H9 (cell line): Measurements from ENCODE around the gene HS6ST3. TPM values are rescaled to one million over a fixed set of nuclear protein-coding genes. Genes with fewer than 3 reads are reported as not detected.

Source experiments
- DNase-seq: peaks from one replicate; pipeline ENCODE4 v3.0.0-alpha.2; 2017
- H2AFZ ChIP-seq: one replicate; pipeline ENCODE4 v1.6.1; 2013; ENCODE audit warnings: mild to moderate bottlenecking, low read length, control low read depth, moderate library complexity
- H2AK5ac ChIP-seq: 2 replicates; pipeline ENCODE4 v1.6.1; 2013; ENCODE audit warnings: low read length, control low read depth, mixed read lengths; ENCODE audit not compliant: insufficient read length
- H2BK120ac ChIP-seq: one replicate; pipeline ENCODE4 v1.6.1; 2013; ENCODE audit warnings: low read depth, mild to moderate bottlenecking, low read length, control low read depth, inconsistent platforms; ENCODE audit not compliant: poor library complexity, severe bottlenecking
- H2BK12ac ChIP-seq: 2 replicates; pipeline ENCODE4 v1.6.1; 2013; ENCODE audit warnings: low read length, control low read depth, mixed read lengths, low read depth; ENCODE audit not compliant: insufficient read length
- H2BK15ac ChIP-seq: 2 replicates; pipeline ENCODE4 v1.6.1; 2013; ENCODE audit warnings: low read depth, low read length, control low read depth
- H2BK20ac ChIP-seq: one replicate; pipeline ENCODE4 v1.6.1; 2013; ENCODE audit warnings: low read depth, mild to moderate bottlenecking, low read length, control low read depth, inconsistent platforms; ENCODE audit not compliant: poor library complexity, severe bottlenecking
- H2BK5ac ChIP-seq: 2 replicates; pipeline ENCODE4 v1.6.1; 2013; ENCODE audit warnings: low read length, control low read depth, mixed read lengths; ENCODE audit not compliant: insufficient read length
- H3K14ac ChIP-seq: 2 replicates; pipeline ENCODE4 v1.6.1; 2013; ENCODE audit warnings: low read length, control low read depth; ENCODE audit not compliant: insufficient read depth
- H3K18ac ChIP-seq: 2 replicates; pipeline ENCODE4 v1.6.1; 2013; ENCODE audit warnings: low read depth, mild to moderate bottlenecking, mixed read lengths, low read length, control low read depth; ENCODE audit not compliant: insufficient read length
- H3K23ac ChIP-seq: 2 replicates; pipeline ENCODE4 v1.6.1; 2013; ENCODE audit warnings: low read length, control low read depth, mixed read lengths, low read depth; ENCODE audit not compliant: insufficient read length
- H3K23me2 ChIP-seq: 2 replicates; pipeline ENCODE4 v1.6.1; 2013; ENCODE audit warnings: low read depth, mild to moderate bottlenecking, mixed read lengths, low read length, control low read depth; ENCODE audit not compliant: insufficient read length, poor library complexity, severe bottlenecking
- H3K27ac ChIP-seq: 2 replicates; pipeline ENCODE4 v1.5.1; 2013; ENCODE audit warnings: low read length, control low read depth, mixed read lengths, low read depth; ENCODE audit not compliant: insufficient read length
- H3K27me3 ChIP-seq: 2 replicates; pipeline ENCODE4 v1.6.1; 2013; ENCODE audit warnings: low read length, control low read depth, inconsistent platforms; ENCODE audit not compliant: insufficient read depth
- H3K4ac ChIP-seq: 2 replicates; pipeline ENCODE4 v1.6.1; 2013; ENCODE audit warnings: low read depth, mild to moderate bottlenecking, control low read depth, inconsistent platforms, low read length, moderate library complexity
- H3K4me1 ChIP-seq: 2 replicates; pipeline ENCODE4 v1.6.1; 2013; ENCODE audit warnings: low read length, control low read depth, inconsistent platforms; ENCODE audit not compliant: insufficient read depth
- H3K4me2 ChIP-seq: 2 replicates; pipeline ENCODE4 v1.6.1; 2013; ENCODE audit warnings: low read length, control low read depth, mixed read lengths; ENCODE audit not compliant: insufficient read length, insufficient read depth
- H3K56ac ChIP-seq: 2 replicates; pipeline ENCODE4 v1.6.1; 2013; ENCODE audit warnings: low read depth, mild to moderate bottlenecking, mixed read lengths, low read length, control low read depth; ENCODE audit not compliant: insufficient read length
- H3K79me1 ChIP-seq: 2 replicates; pipeline ENCODE4 v1.6.1; 2013; ENCODE audit warnings: low read depth, mild to moderate bottlenecking, moderate library complexity, low read length, control low read depth, inconsistent platforms; ENCODE audit not compliant: insufficient read depth, poor library complexity, severe bottlenecking
- H3K79me2 ChIP-seq: 2 replicates; pipeline ENCODE4 v1.6.1; 2013; ENCODE audit warnings: low read length, control low read depth, inconsistent platforms; ENCODE audit not compliant: insufficient read depth
- H3K9ac ChIP-seq: 2 replicates; pipeline ENCODE4 v1.6.1; 2013; ENCODE audit warnings: low read length, control low read depth, mixed read lengths; ENCODE audit not compliant: insufficient read length; ENCODE audit errors: extremely low read depth
- H3K9me3 ChIP-seq: one replicate; pipeline ENCODE4 v1.6.1; 2013; ENCODE audit warnings: low read depth, low read length, inconsistent platforms; ENCODE audit not compliant: control insufficient read depth
- H3T11ph ChIP-seq: one replicate; pipeline ENCODE4 v1.6.1; 2013; ENCODE audit warnings: mild to moderate bottlenecking, low read length, control low read depth, inconsistent platforms
- H4K20me1 ChIP-seq: one replicate; pipeline ENCODE4 v1.6.1; 2013; ENCODE audit not compliant: control insufficient read depth, insufficient read length, insufficient read depth
- H4K5ac ChIP-seq: 2 replicates; pipeline ENCODE4 v1.6.1; 2013; ENCODE audit warnings: low read depth, mild to moderate bottlenecking, mixed read lengths, low read length, control low read depth; ENCODE audit not compliant: insufficient read length
- H4K8ac ChIP-seq: replicated peaks from 2 replicates; pipeline ENCODE4 v1.6.1; 2013; ENCODE audit warnings: low read length, control low read depth, mixed read lengths, low read depth; ENCODE audit not compliant: insufficient read length
- H4K91ac ChIP-seq: 2 replicates; pipeline ENCODE4 v1.6.1; 2013; ENCODE audit warnings: low read depth, mild to moderate bottlenecking, moderate library complexity, mixed read lengths, low read length, control low read depth; ENCODE audit not compliant: insufficient read length
- H3K27ac Mint-ChIP-seq, 3 experiments: 2 replicates in 2 of 3; 3 replicates in 1 of 3; pipeline ENCODE4 v1.8.0; 2020 to 2021; ENCODE audit warnings: mixed read lengths in 3 of 3, mild to moderate bottlenecking in 1 of 3, moderate library complexity in 1 of 3
- H3K27me3 Mint-ChIP-seq: 2 replicates; pipeline ENCODE4 v1.8.0; 2021; ENCODE audit warnings: low read depth, mild to moderate bottlenecking, moderate library complexity, mixed read lengths
- H3K36me3 Mint-ChIP-seq, 3 experiments: 2 replicates in 2 of 3; 3 replicates in 1 of 3; pipeline ENCODE4 v1.8.0; 2020 to 2021; ENCODE audit warnings: low read depth in 3 of 3, mixed read lengths in 3 of 3; ENCODE audit not compliant: insufficient read depth in 1 of 3
- H3K4me1 Mint-ChIP-seq, 2 experiments: 2 replicates each; pipeline ENCODE4 v1.8.0; 2020; ENCODE audit warnings: mixed read lengths in 2 of 2
- H3K4me3 Mint-ChIP-seq, 2 experiments: 2 replicates in 1 of 2; 3 replicates in 1 of 2; pipeline ENCODE4 v1.8.0; 2020 to 2021; ENCODE audit warnings: mild to moderate bottlenecking in 2 of 2, mixed read lengths in 2 of 2, moderate library complexity in 1 of 2
- H3K9me3 Mint-ChIP-seq, 2 experiments: 2 replicates in 1 of 2; 3 replicates in 1 of 2; pipeline ENCODE4 v1.8.0; 2020; ENCODE audit warnings: mild to moderate bottlenecking in 2 of 2, mixed read lengths in 2 of 2, moderate library complexity in 1 of 2
- CTCF ChIP-seq: fragments of 200-600 bp; sonication (generic); conservative IDR thresholded peaks from 3 replicates; pipeline ENCODE4 v1.8.0; 2021; ENCODE audit warnings: antibody characterized with exemption, mild to moderate bottlenecking
- WGBS: extraction: QIAGEN DNeasy Blood & Tissue Kit; methylation state at CpG from one replicate; pipeline ENCODE4 v1.1.7; 2013; ENCODE audit warnings: missing lambda C conversion rate, low lambda C conversion rate, mixed read lengths; ENCODE audit not compliant: insufficient read length; ENCODE audit errors: extremely low coverage; 5-methylcytosine and 5-hydroxymethylcytosine counted together
- total RNA-seq: library from RNA; stranded (reverse); gene quantifications from 2 replicates; pipeline ENCODE4 v1.2.1, GENCODE V29; 2021

HS6ST3 gene
- total RNA-seq, 1 experiment from 2014 or later, result 0.44 TPM

GRCh38 chr13:96503481-96503880, 413.6 kb downstream of the HS6ST3 start:
- Histone ChIP-seq H3K23me2 (no peaks in the 10 kb centered on the region), H3K27ac (no peak overlapping the region)

More at GRCh38 chr13:96503481-96503880, 413.6 kb downstream of the HS6ST3 start:
- Histone ChIP-seq H2BK12ac (no peak overlapping the region), H2AFZ (no peak overlapping the region), H2BK5ac (no peak overlapping the region), H4K8ac (no peak overlapping the region), H3K9ac (no peak overlapping the region), H3K4me2 (no peak overlapping the region), H3K4ac (no peak overlapping the region), H3K56ac (no peak overlapping the region), H4K91ac (no peak overlapping the region), H4K5ac (no peak overlapping the region), H3K23ac (no peak overlapping the region), H4K20me1 (no peaks in the 10 kb centered on the region), H2BK15ac (no peak overlapping the region), H3K9me3 (no peaks in the 10 kb centered on the region), H3K14ac (no peak overlapping the region), H3K79me1 (no peaks in the 10 kb centered on the region), H2BK120ac (no peak overlapping the region), H3T11ph (no peak overlapping the region), H3K4me1 (peaks cover 2% of the 10 kb centered on the region; the same call in 1 of the 2 replicates), H3K18ac (no peak overlapping the region), H3K79me2 (no peaks in the 10 kb centered on the region), H2BK20ac (no peak overlapping the region), H2AK5ac (no peak overlapping the region), H3K27me3 (no peaks in the 10 kb centered on the region)
- TF ChIP-seq CTCF, result no peak
- Mint-ChIP-seq H3K4me1 (peaks cover 11% of the 10 kb centered on the region in 2 experiments), H3K36me3 (no peaks in the 10 kb centered on the region), H3K9me3 (no peaks in the 10 kb centered on the region), H3K27me3 (no peaks in the 10 kb centered on the region), H3K4me3 (no peak overlapping the region), H3K27ac (no peak overlapping the region)
- no CpG with 5 or more reads among the region's 1 CpG for WGBS
- DNase-seq, result no peak
